ENCODE data around the gene CALM3. TPM values are rescaled to one million over a fixed set of nuclear protein-coding genes. Genes with fewer than 3 reads are reported as not detected.

The CALM3 gene
- total RNA-seq, 1 experiment from 2014 or later = 484 TPM

Other genes starting within 250 kb of the CALM3 start
- gene CCDC8, start 187.8 kb upstream of the CALM3 start, total RNA-seq (2022) = 0.18 and 0.37 TPM in 2 replicates
- gene PNMA8C, start 172.4 kb upstream of the CALM3 start, total RNA-seq (2022) = not detected in 2 replicates
- not detected in 2 replicates for gene PNMA8A, start 129.8 kb upstream of the CALM3 start, total RNA-seq (2022)
- 0.11 TPM in 1 of 2 replicates, not detected in the other for gene PNMA8B, start 105.5 kb upstream of the CALM3 start, total RNA-seq (2022)
- gene PTGIR, start 23.8 kb downstream of the CALM3 start, total RNA-seq (2022) = not detected in 2 replicates
- gene GNG8, start 34.9 kb downstream of the CALM3 start, total RNA-seq (2022) = not detected in 2 replicates
- gene DACT3, start 59.9 kb downstream of the CALM3 start, total RNA-seq (2022) = 0.39 and 0.75 TPM in 2 replicates
- gene PRKD2, start 115.8 kb downstream of the CALM3 start, total RNA-seq (2022) = 45.4 and 48.4 TPM in 2 replicates
- 30.6 and 33.1 TPM in 2 replicates for gene FKRP, start 144.7 kb downstream of the CALM3 start, total RNA-seq (2022)
- gene STRN4, start 145.1 kb downstream of the CALM3 start, total RNA-seq (2022) = 151 and 162 TPM in 2 replicates
- 497 and 512 TPM in 2 replicates for gene SLC1A5, start 187.3 kb downstream of the CALM3 start, total RNA-seq (2022)
- 211 and 234 TPM in 2 replicates for gene AP2S1, start 249.5 kb downstream of the CALM3 start, total RNA-seq (2022)

Data from Caco-2 (cell line).